HepG2 (cell line): Measurements from ENCODE around the gene AMN. TPM values are rescaled to one million over a fixed set of nuclear protein-coding genes. Genes with fewer than 3 reads are reported as not detected.

ENCODE experiments used
- ATAC-seq: fragments of 200-7000 bp; cut with Tn5 transposase; 3 replicates; pipeline ENCODE4 v1.9.1; 2020; ENCODE audit warnings: mild to moderate bottlenecking, moderate library complexity
- BruUV-seq: library from RNA; stranded (reverse); fragments of 400-500 nt; replicated peaks from 2 replicates; lab custom pipeline; 2021; lab: Mats Ljungman, UMichigan
- CTCF ChIA-PET: fragments of 300-600 bp; formaldehyde crosslinking; extraction: SDS; loops from one replicate; lab custom pipeline; 2021; ENCODE audit warnings: low total read pairs, inconsistent platforms, low intra/inter-chr PET ratio; lab: Yijun Ruan, JAX
- POLR2A ChIA-PET: fragments of 350-600 bp; sonication (Branson Sonifier 250); formaldehyde crosslinking; loops from one replicate; lab custom pipeline; 2020; ENCODE audit warnings: antibody characterized with exemption, inconsistent platforms; lab: Yijun Ruan, JAX
- DNase-seq: peaks from one replicate; pipeline ENCODE4 v3.0.0-alpha.2; 2015; ENCODE audit warnings: low spot score
- FAIRE-seq: peaks from 3 replicates; lab custom pipeline; 2011; peaks lifted over from hg19 to GRCh38; lab: Jason Lieb, UNC
- H2AFZ ChIP-seq: one replicate; pipeline ENCODE4 v1.6.1; 2011; ENCODE audit warnings: low read length, inconsistent platforms
- H3K27ac ChIP-seq: fragments of 300-600 bp; 3 replicates; pipeline ENCODE4 v1.8.0; 2011; ENCODE audit warnings: mixed run types, mild to moderate bottlenecking, mixed read lengths, low read length, inconsistent platforms; ENCODE audit not compliant: insufficient read depth; ENCODE audit errors: extremely low read length
- H3K27me3 ChIP-seq, 2 experiments: fragments of 200-600 bp in 1 of 2; 2 replicates in 1 of 2; 3 replicates in 1 of 2; pipeline versions ENCODE4 v1.6.0 to v1.8.0; 2011; ENCODE audit warnings: low read length in 2 of 2, mild to moderate bottlenecking in 2 of 2, moderate library complexity in 2 of 2, inconsistent platforms in 1 of 2; ENCODE audit not compliant: insufficient read depth in 2 of 2, control insufficient read depth in 1 of 2
- H3K36me3 ChIP-seq, 2 experiments: fragments of 200-600 bp in 1 of 2; replicated peaks in 1 of 2; 2 replicates in 1 of 2; 3 replicates in 1 of 2; pipeline versions ENCODE4 v1.5.1 to v1.8.0; 2011; ENCODE audit warnings: low read length in 2 of 2, inconsistent platforms in 1 of 2; ENCODE audit not compliant: insufficient read depth in 2 of 2, control insufficient read depth in 1 of 2
- H3K4me1 ChIP-seq: 2 replicates; pipeline ENCODE4 v1.5.1; 2012; ENCODE audit warnings: low read length, inconsistent platforms; ENCODE audit not compliant: insufficient read depth
- H3K4me2 ChIP-seq: 2 replicates; pipeline ENCODE4 v1.6.0; 2011; ENCODE audit warnings: low read depth, low read length, inconsistent platforms
- H3K4me3 ChIP-seq, 3 experiments: fragments of 200-600 bp in 1 of 3; sonication (generic), shearing (Covaris generic) in 1 of 3; replicated peaks in 1 of 3; 2 replicates each; pipeline ENCODE4 v1.5.1; 2011 to 2016; ENCODE audit warnings: low read length in 3 of 3, inconsistent platforms in 2 of 3, low read depth in 2 of 3, mild to moderate bottlenecking in 2 of 3, control low read depth in 1 of 3, mixed read lengths in 1 of 3; ENCODE audit not compliant: insufficient read depth in 1 of 3
- H3K79me2 ChIP-seq: one replicate; pipeline ENCODE4 v1.6.1; 2011; ENCODE audit warnings: low read length, inconsistent platforms; ENCODE audit not compliant: insufficient read depth
- H3K9ac ChIP-seq: 2 replicates; pipeline ENCODE4 v1.6.0; 2011; ENCODE audit warnings: mild to moderate bottlenecking, low read depth, low read length, inconsistent platforms; ENCODE audit not compliant: insufficient read depth
- H3K9me3 ChIP-seq: 2 replicates; pipeline ENCODE4 v1.5.1; 2012; ENCODE audit warnings: mild to moderate bottlenecking, low read length
- H4K20me1 ChIP-seq: 2 replicates; pipeline ENCODE4 v1.6.0; 2011; ENCODE audit warnings: inconsistent platforms, mild to moderate bottlenecking, low read length, moderate library complexity; ENCODE audit not compliant: insufficient read depth
- DMAP1 ChIP-seq: IDR thresholded peaks from 2 replicates; pipeline ENCODE4 v1.6.1; 2016
- ELF3 ChIP-seq: IDR thresholded peaks from 2 replicates; pipeline ENCODE4 v1.6.1; 2016; ENCODE audit warnings: missing genetic modification reagents, missing compliant biosample characterization
- XBP1 ChIP-seq: sonication (generic); formaldehyde crosslinking; IDR thresholded peaks from 2 replicates; pipeline ENCODE4 v1.5.0; 2020; ENCODE audit warnings: missing genetic modification reagents
- ZBTB20 ChIP-seq: sonication (generic); formaldehyde crosslinking; IDR thresholded peaks from 2 replicates; pipeline ENCODE4 v1.8.1; 2023; ENCODE audit warnings: missing genetic modification reagents, low read depth, mild to moderate bottlenecking, borderline replicate concordance
- ZNF160 ChIP-seq: sonication (generic); formaldehyde crosslinking; IDR thresholded peaks from 2 replicates; pipeline ENCODE4 v1.8.0; 2022; ENCODE audit warnings: mild to moderate bottlenecking, inconsistent platforms, missing genetic modification reagents
- ZNF296 ChIP-seq: sonication (generic); formaldehyde crosslinking; conservative IDR thresholded peaks from 2 replicates; pipeline ENCODE4 v1.5.0; 2020; ENCODE audit warnings: mild to moderate bottlenecking, missing genetic modification reagents
- ZNF557 ChIP-seq: sonication (generic); formaldehyde crosslinking; IDR thresholded peaks from 2 replicates; pipeline ENCODE4 v1.4.0; 2020; ENCODE audit warnings: missing genetic modification reagents
- ZNF761 ChIP-seq: sonication (generic); formaldehyde crosslinking; conservative IDR thresholded peaks from 2 replicates; pipeline ENCODE4 v1.4.0; 2020; ENCODE audit warnings: mild to moderate bottlenecking, missing genetic modification reagents
- WGBS: methylation state at CpG from one replicate; pipeline ENCODE4 v1.1.6; 2017; ENCODE audit warnings: low lambda C conversion rate; 5-methylcytosine and 5-hydroxymethylcytosine counted together
- in situ Hi-C: cut with HindIII; loops from 2 replicates; pipeline ENCODE4 v1.10.0; 2017; ENCODE audit warnings: low pct_unique_long_range_greater_than_20kb; ENCODE audit not compliant: extremely low pct_ligation_motif_present
- intact Hi-C: fragments of 100-400 bp; cut with micrococcal nuclease; formaldehyde crosslinking; loops from one replicate; pipeline ENCODE4 v1.10.0; 2022; ENCODE audit not compliant: unreplicated experiment
- polyA plus RNA-seq, 8 experiments: library from polyadenylated mRNA; depleted of rRNA in 3 of 8; stranded (reverse) in 7 of 8; unstranded in 1 of 8; fragments of >200 nt; fragmentation: Illumina TruSeq in 4 of 8; extraction: Trizol in 4 of 8; gene quantifications; 2 replicates each; pipeline versions ENCODE4 v1.2.1 to v1.2.3, GENCODE V29; 2011 to 2016; ENCODE audit warnings: low read depth in 4 of 8, missing spikeins in 1 of 8, mixed read lengths in 1 of 8; ENCODE audit not compliant: insufficient read depth in 1 of 8
- total RNA-seq, 5 experiments: library from RNA; depleted of rRNA; stranded (reverse); fragments of >200 nt; fragmentation: Illumina TruSeq; extraction: Trizol; gene quantifications; 2 replicates each; pipeline ENCODE4 v1.2.3, GENCODE V29; 2016; ENCODE audit warnings: low read depth in 1 of 5
- TF ChIP-seq, protein P1 (sequence below): sonication (generic); formaldehyde crosslinking; IDR thresholded peaks from 2 replicates; pipeline ENCODE4 v1.4.0; 2020; ENCODE audit warnings: missing genetic modification reagents
- TF ChIP-seq, protein P2 (sequence below): sonication (generic); formaldehyde crosslinking; IDR thresholded peaks from 2 replicates; pipeline ENCODE4 v1.4.0; 2020; ENCODE audit warnings: missing genetic modification reagents; ENCODE audit errors: not compliant biosample characterization
- TF ChIP-seq, protein P3 (sequence below): sonication (generic); formaldehyde crosslinking; IDR thresholded peaks from one replicate; pipeline ENCODE4 v1.5.1; 2020; ENCODE audit warnings: mild to moderate bottlenecking, missing genetic modification reagents; ENCODE audit errors: not compliant biosample characterization

The AMN gene
- total and polyA plus RNA-seq, 2 of the 13 experiments (the other 11 are each of a cell fraction or from before 2014, with no cell fraction given) = 9.8 to 33.1 TPM

DNA sequence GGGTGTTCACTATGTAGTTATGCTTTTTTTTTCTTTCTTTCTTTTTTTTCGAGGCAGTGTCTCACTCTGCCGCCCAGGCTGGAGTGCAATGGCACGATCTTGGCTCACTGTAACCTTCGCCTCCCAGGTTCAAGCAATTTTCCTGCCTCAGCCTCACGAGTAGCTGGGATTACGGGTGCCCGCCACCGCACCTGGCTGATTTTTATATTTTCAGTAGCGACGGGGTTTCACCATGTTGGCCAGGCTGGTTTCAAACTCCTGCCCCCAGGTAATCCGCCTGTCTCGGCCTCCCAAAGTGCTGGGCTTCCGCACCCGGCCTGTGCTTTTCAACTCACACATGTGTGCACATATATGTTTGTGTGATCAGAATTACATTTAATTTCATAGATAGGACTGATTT is 38.9 kb upstream of the AMN start:
- TF ChIP-seq, protein P1, sequence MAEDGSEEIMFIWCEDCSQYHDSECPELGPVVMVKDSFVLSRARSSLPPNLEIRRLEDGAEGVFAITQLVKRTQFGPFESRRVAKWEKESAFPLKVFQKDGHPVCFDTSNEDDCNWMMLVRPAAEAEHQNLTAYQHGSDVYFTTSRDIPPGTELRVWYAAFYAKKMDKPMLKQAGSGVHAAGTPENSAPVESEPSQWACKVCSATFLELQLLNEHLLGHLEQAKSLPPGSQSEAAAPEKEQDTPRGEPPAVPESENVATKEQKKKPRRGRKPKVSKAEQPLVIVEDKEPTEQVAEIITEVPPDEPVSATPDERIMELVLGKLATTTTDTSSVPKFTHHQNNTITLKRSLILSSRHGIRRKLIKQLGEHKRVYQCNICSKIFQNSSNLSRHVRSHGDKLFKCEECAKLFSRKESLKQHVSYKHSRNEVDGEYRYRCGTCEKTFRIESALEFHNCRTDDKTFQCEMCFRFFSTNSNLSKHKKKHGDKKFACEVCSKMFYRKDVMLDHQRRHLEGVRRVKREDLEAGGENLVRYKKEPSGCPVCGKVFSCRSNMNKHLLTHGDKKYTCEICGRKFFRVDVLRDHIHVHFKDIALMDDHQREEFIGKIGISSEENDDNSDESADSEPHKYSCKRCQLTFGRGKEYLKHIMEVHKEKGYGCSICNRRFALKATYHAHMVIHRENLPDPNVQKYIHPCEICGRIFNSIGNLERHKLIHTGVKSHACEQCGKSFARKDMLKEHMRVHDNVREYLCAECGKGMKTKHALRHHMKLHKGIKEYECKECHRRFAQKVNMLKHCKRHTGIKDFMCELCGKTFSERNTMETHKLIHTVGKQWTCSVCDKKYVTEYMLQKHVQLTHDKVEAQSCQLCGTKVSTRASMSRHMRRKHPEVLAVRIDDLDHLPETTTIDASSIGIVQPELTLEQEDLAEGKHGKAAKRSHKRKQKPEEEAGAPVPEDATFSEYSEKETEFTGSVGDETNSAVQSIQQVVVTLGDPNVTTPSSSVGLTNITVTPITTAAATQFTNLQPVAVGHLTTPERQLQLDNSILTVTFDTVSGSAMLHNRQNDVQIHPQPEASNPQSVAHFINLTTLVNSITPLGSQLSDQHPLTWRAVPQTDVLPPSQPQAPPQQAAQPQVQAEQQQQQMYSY (CRISPR knock-in tag) = no peak
- TF ChIP-seq ZBTB20 (CRISPR knock-in tag) (no peak), ZNF557 (CRISPR knock-in tag) (no peak), ZNF296 (CRISPR knock-in tag) (no peak), ZNF160 (CRISPR knock-in tag) (no peak), XBP1 (no peak), DMAP1 (CRISPR knock-in tag) (no peak), ELF3 (no peak), ZNF761 (no peak)
- TF ChIP-seq, protein P2, sequence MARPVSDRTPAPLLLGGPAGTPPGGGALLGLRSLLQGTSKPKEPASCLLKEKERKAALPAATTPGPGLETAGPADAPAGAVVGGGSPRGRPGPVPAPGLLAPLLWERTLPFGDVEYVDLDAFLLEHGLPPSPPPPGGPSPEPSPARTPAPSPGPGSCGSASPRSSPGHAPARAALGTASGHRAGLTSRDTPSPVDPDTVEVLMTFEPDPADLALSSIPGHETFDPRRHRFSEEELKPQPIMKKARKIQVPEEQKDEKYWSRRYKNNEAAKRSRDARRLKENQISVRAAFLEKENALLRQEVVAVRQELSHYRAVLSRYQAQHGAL (CRISPR knock-in tag) = no peak
- TF ChIP-seq, protein P3, sequence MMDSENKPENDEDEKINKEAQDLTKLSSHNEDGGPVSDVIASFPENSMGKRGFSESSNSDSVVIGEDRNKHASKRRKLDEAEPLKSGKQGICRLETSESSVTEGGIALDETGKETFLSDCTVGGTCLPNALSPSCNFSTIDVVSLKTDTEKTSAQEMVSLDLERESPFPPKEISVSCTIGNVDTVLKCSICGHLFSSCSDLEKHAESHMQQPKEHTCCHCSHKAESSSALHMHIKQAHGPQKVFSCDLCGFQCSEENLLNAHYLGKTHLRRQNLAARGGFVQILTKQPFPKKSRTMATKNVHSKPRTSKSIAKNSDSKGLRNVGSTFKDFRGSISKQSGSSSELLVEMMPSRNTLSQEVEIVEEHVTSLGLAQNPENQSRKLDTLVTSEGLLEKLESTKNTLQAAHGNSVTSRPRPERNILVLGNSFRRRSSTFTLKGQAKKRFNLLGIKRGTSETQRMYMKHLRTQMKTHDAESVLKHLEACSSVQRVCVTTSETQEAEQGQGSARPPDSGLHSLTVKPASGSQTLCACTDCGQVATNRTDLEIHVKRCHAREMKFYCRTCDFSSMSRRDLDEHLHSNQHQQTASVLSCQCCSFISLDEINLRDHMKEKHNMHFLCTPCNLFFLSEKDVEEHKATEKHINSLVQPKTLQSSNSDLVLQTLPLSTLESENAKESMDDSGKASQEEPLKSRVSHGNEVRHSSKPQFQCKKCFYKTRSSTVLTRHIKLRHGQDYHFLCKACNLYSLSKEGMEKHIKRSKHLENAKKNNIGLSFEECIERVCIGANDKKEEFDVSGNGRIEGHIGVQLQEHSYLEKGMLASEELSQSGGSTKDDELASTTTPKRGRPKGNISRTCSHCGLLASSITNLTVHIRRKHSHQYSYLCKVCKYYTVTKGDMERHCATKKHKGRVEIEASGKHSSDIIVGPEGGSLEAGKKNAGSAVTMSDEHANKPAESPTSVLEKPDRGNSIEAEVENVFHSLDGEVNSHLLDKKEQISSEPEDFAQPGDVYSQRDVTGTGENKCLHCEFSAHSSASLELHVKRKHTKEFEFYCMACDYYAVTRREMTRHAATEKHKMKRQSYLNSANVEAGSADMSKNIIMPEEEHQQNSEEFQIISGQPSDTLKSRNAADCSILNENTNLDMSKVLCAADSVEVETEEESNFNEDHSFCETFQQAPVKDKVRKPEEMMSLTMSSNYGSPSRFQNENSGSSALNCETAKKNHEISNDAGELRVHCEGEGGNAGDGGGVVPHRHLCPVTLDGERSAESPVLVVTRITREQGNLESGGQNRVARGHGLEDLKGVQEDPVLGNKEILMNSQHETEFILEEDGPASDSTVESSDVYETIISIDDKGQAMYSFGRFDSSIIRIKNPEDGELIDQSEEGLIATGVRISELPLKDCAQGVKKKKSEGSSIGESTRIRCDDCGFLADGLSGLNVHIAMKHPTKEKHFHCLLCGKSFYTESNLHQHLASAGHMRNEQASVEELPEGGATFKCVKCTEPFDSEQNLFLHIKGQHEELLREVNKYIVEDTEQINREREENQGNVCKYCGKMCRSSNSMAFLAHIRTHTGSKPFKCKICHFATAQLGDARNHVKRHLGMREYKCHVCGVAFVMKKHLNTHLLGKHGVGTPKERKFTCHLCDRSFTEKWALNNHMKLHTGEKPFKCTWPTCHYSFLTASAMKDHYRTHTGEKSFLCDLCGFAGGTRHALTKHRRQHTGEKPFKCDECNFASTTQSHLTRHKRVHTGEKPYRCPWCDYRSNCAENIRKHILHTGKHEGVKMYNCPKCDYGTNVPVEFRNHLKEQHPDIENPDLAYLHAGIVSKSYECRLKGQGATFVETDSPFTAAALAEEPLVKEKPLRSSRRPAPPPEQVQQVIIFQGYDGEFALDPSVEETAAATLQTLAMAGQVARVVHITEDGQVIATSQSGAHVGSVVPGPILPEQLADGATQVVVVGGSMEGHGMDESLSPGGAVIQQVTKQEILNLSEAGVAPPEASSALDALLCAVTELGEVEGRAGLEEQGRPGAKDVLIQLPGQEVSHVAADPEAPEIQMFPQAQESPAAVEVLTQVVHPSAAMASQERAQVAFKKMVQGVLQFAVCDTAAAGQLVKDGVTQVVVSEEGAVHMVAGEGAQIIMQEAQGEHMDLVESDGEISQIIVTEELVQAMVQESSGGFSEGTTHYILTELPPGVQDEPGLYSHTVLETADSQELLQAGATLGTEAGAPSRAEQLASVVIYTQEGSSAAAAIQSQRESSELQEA = no peak
- Histone ChIP-seq H3K79me2 (no peaks in the 10 kb centered on the region), H3K27me3 (no peaks in the 10 kb centered on the region), H2AFZ (no peak overlapping the region), H3K27ac (no peak overlapping the region), H3K9me3 (no peaks in the 10 kb centered on the region), H3K4me2 (no peak overlapping the region), H3K4me1 (peaks cover 9% of the 10 kb centered on the region), H3K36me3 (0 out of 5 replicates have a peak, but pooled peaks cover 2 to 7% of the 10 kb centered on the region in 2 experiments), H4K20me1 (no peaks in the 10 kb centered on the region), H3K4me3 (no peak overlapping the region), H3K9ac (no peak overlapping the region)
- 98% methylated on average over 14 of the region's 14 CpGs for WGBS
- CTCF ChIA-PET = no interaction called here
- FAIRE-seq (no peak), DNase-seq (no peak), ATAC-seq (no peak)
- BruUV-seq = no TSS peak
- POLR2A ChIA-PET = no interaction called here
- in situ Hi-C loops (no loop called here), intact Hi-C loops (no loop called here)
